Measurements from ENCODE around the gene PDGFB.

- no peak for TF ChIP-seq POLR2A (IDR thresholded peaks at IDR 0.05)
- TF ChIP-seq CTCF (IDR thresholded peaks at IDR 0.05), result no peak
These were observed 59.9 kb downstream of the PDGFB start for GRCh38 chr22:39184586-39185577.
